ENCODE measurements around the gene TMEM220. TPM values are rescaled to one million over a fixed set of nuclear protein-coding genes. Genes with fewer than 3 reads are reported as not detected.

The TMEM220 gene
- 10 to 100 TPM; 14.9 to 29.5 (median 22.4) TPM for total RNA-seq
- long read RNA-seq, donor 1, transcript TMEM220-202 (5 exons, 1,402 nt), result minor isoform, 8 of 26 reads
- long read RNA-seq, donor 1, transcript TMEM220-201 (6 exons, 3,106 nt), result major isoform, 11 of 26 reads
- long read RNA-seq, donor 1, partial matches to known transcripts, result 0 of 26 reads
- long read RNA-seq, donor 1, other reads (novel, unspliced or antisense), result 7 of 26 reads
- long read RNA-seq, donor 2, transcript TMEM220-201 (6 exons, 3,106 nt), result major isoform, 31 of 49 reads
- long read RNA-seq, donor 2, transcript TMEM220-202 (5 exons, 1,402 nt), result minor isoform, 6 of 49 reads
- long read RNA-seq, donor 2, partial matches to known transcripts, result 0 of 49 reads
- long read RNA-seq, donor 2, other reads (novel, unspliced or antisense), result 12 of 49 reads

DNA sequence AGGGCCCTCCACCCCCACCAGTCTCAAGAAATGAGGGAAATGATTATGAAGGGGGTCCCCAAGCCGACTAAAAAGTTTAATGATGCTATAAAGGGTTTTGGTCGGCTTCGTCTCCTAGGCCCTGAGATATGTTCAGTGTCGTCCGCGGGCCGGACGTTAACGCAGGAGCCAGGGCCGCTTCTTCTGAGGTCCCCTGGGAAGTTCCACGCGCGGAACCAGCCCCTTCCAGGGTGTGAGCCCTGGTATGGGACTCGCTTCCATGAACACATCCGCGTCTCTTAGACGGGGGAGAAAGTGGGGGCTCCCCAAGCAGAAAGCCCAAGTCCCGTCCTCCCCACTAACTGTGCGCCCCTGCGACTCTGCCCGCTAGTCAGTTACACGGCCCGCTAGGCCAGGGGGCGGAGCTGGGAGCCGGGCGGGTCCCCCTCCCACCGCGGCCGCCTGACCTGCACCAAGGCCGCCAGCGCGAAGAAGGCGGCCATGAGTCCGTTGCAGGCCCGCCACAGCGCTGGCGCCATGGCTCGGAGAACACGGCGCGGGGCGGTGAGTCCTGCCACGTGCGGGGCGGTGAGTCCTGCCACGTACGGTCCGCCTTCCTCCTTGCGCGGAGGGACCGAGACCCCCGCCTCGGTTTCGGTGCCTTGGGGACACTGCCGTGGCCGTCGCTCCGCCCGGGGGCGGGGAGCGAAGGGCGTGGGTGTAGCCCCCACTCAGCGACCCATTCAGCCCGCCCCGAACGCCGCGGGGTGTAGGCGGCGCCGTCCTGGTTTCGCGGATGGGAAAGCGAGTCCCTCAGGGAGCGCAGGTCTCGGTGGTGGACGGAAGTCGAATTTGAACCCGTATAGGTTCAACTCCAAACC lies at the start of gene TMEM220:
TMEM220 (minus strand) TSS at position 690 of the 860 bp plus-strand sequence; CDS start at position 518, 172 bp downstream.
- ATAC-seq (peak; percentile 77), DNase-seq (peak; percentile 75 to 86 (median 82))
- intact Hi-C loops (cut with DNase I, micrococcal nuclease), result no loop called here
- Histone ChIP-seq H3K36me3 (ENCODE audit: low read depth) (no peaks in the 10 kb centered on the region), H3K4me1 (ENCODE audit: low read depth) (peaks cover 22% of the 10 kb centered on the region), H3K4me3 (peak within 1 kb of the TSS; percentile 51), H3K9me3 (no peaks in the 10 kb centered on the region)
- TF ChIP-seq, protein P1, sequence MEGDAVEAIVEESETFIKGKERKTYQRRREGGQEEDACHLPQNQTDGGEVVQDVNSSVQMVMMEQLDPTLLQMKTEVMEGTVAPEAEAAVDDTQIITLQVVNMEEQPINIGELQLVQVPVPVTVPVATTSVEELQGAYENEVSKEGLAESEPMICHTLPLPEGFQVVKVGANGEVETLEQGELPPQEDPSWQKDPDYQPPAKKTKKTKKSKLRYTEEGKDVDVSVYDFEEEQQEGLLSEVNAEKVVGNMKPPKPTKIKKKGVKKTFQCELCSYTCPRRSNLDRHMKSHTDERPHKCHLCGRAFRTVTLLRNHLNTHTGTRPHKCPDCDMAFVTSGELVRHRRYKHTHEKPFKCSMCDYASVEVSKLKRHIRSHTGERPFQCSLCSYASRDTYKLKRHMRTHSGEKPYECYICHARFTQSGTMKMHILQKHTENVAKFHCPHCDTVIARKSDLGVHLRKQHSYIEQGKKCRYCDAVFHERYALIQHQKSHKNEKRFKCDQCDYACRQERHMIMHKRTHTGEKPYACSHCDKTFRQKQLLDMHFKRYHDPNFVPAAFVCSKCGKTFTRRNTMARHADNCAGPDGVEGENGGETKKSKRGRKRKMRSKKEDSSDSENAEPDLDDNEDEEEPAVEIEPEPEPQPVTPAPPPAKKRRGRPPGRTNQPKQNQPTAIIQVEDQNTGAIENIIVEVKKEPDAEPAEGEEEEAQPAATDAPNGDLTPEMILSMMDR (IDR thresholded peaks at IDR 0.05), result no peak

DNA sequence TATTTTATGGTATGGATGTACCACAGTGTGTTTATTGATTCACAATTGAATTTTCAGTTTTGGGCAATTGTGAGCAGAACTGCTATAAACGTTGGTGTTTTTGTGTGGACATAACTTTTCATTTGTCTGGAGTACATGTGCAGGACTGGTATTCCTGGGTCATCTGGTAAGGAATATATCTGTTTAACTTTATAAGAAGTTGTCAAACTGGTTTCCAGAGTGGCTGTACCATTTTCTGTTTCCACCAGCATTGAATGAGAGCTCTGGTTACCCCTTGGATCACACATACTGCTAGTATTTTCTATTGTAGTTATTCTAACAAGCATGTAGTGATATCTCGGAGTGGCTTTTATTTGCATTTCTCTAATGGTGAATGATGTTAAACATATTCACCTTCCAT lies 49.8 kb upstream of the TMEM220 start:
- H3K4me1 ChIP-seq (ENCODE audit: low read depth), result peaks cover 30% of the 10 kb centered on the region
- peaks cover 5% of the 10 kb centered on the region for H3K9me3 ChIP-seq
- H3K4me3 ChIP-seq, result no peak overlapping the region
- DNase-seq, result no peak
- peak; percentile 36 for ATAC-seq
- no peaks in the 10 kb centered on the region for H3K36me3 ChIP-seq (ENCODE audit: low read depth)
- TF ChIP-seq, protein P1 (IDR thresholded peaks at IDR 0.05), result no peak
- intact Hi-C loops (cut with DNase I, micrococcal nuclease), result no loop called here

DNA sequence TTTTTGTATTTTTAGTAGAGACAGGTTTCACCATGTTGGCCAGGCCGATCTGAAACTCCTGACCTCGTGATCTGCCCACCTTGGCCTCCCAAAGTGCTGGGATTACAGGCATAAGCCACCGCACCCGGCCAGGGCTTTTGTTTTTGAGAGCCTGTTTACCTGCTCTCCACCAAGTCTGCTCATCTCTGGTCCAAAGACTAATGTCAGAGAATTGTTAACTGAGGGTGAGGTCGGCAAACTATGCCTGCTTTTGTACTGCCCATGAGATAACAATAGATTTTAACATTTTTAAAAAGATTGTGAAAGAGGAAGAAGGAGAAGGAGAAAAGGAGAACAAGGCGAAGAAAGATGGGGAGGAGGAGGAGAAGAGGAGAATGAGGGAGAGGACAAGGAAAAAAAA lies 48.1 kb upstream of the TMEM220 start:
- intact Hi-C loops (cut with DNase I, micrococcal nuclease), result no loop called here
- peak; percentile 48 for ATAC-seq
- Histone ChIP-seq H3K9me3 (peaks cover 5% of the 10 kb centered on the region), H3K36me3 (ENCODE audit: low read depth) (no peaks in the 10 kb centered on the region), H3K4me1 (ENCODE audit: low read depth) (peaks cover 36% of the 10 kb centered on the region), H3K4me3 (no peak overlapping the region)
- TF ChIP-seq, protein P1 (IDR thresholded peaks at IDR 0.05), result no peak
- peak in 1 of 3 donors; percentile 58 for DNase-seq

DNA sequence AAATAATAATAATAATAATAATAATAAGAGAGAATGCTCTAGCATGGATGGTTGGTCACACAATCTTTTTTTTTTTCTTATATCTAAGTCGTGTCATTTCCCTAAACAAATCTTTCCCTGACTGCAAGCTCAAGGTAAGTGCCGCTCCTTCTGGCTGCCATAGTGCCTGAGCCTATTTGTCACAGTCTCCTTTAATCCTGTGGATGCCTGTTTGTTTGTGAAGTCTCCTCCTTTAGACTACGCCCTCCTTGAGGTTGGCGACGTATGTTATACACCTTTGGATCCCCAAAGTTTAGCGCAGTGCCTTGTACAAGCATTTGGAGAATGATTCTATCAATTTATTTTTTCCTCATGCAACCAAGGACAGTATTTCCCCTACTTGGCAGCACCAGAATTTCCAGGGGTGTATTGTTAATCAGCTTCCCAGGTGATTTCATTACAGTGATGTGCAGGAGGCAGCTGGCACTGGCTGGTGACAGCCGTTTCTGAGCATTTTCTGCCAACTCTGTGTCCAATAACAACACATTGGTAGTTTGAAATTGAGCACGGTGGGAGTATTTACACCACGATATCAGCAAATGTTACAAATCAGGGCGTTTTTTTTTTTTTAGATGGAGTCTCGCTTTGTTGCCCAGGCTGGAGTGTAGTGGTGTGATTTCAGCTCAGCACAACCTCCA lies 47.4 kb upstream of the TMEM220 start:
- DNase-seq (peak in 1 of 3 donors; percentile 57), ATAC-seq (peak; percentile 44)
- no peaks in the 10 kb centered on the region for H3K36me3 ChIP-seq (ENCODE audit: low read depth)
- intact Hi-C loops (cut with DNase I, micrococcal nuclease), result no loop called here
- TF ChIP-seq, protein P1 (IDR thresholded peaks at IDR 0.05), result no peak
- H3K9me3 ChIP-seq, result peaks cover 5% of the 10 kb centered on the region
- no peak overlapping the region for H3K4me3 ChIP-seq
- H3K4me1 ChIP-seq (ENCODE audit: low read depth), result peaks cover 38% of the 10 kb centered on the region

DNA sequence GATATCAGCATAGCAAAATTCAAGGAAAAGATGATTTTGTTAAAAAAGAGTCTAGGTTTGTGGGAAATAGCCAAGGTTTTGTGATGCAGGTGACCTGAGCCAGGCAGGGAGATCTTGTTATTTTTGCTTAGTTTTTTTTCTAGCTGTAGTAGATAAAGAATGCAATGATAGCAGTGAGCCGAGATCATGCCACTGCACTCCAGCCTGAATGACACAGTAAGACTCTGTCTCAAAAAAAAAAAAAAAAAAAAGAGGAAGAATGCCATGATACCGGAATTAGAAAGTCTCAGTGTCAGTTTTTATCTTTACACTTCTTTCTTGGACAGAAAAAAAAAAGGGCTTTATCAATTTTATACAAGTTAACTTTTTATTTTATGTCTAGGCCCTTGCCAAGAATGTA lies 46.6 kb upstream of the TMEM220 start:
- DNase-seq, result no peak

More for the DNA sequence above, 46.6 kb upstream of the TMEM220 start:
- H3K36me3 ChIP-seq (ENCODE audit: low read depth), result no peaks in the 10 kb centered on the region
- peaks cover 5% of the 10 kb centered on the region for H3K9me3 ChIP-seq
- H3K4me1 ChIP-seq (ENCODE audit: low read depth), result peaks cover 38% of the 10 kb centered on the region
- no peak for ATAC-seq
- TF ChIP-seq, protein P1 (IDR thresholded peaks at IDR 0.05), result no peak
- no peak overlapping the region for H3K4me3 ChIP-seq
- intact Hi-C loops (cut with DNase I, micrococcal nuclease), result no loop called here
